Measurements from ENCODE around the gene NRXN3.

The NRXN3 gene

GRCh38 chr14:79493081-79493645 lies 1323.0 kb downstream of the NRXN3 start:
- Histone ChIP-seq H3K27ac (no peak overlapping the region), H3K4me3 (no peak overlapping the region)

GRCh38 chr14:79496701-79497100 lies 1326.5 kb downstream of the NRXN3 start:
- Histone ChIP-seq H3K4me3 (no peak overlapping the region), H3K27ac (no peak overlapping the region)

- Histone ChIP-seq H3K4me3 (no peak overlapping the region), H3K27ac (no peak overlapping the region)
Measured at GRCh38 chr14:79500489-79500888, 1330.3 kb downstream of the NRXN3 start.

- no peak overlapping the region for H3K27ac ChIP-seq
- H3K4me3 ChIP-seq = no peak overlapping the region
Measured at GRCh38 chr14:79502136-79502750, 1332.1 kb downstream of the NRXN3 start.

- no peak overlapping the region for H3K4me3 ChIP-seq
- no peak overlapping the region for H3K27ac ChIP-seq
Measured at GRCh38 chr14:79502751-79503148, 1332.6 kb downstream of the NRXN3 start.

- H3K4me3 ChIP-seq = no peak overlapping the region
- H3K27ac ChIP-seq = no peak overlapping the region
Measured at GRCh38 chr14:79510659-79511058, 1340.5 kb downstream of the NRXN3 start.

GRCh38 chr14:79511146-79511545 lies 1341.0 kb downstream of the NRXN3 start:
- H3K27ac ChIP-seq = no peak overlapping the region
- H3K4me3 ChIP-seq = no peak overlapping the region

GRCh38 chr14:79513446-79513845 lies 1343.3 kb downstream of the NRXN3 start:
- Histone ChIP-seq H3K4me3 (no peak overlapping the region), H3K27ac (no peak overlapping the region)

- H3K4me3 ChIP-seq = no peak overlapping the region
- H3K27ac ChIP-seq = no peak overlapping the region
Measured at GRCh38 chr14:79514700-79515099, 1344.5 kb downstream of the NRXN3 start.

- H3K27ac ChIP-seq = no peak overlapping the region
- no peak overlapping the region for H3K4me3 ChIP-seq
Measured at GRCh38 chr14:79515158-79515557, 1345.0 kb downstream of the NRXN3 start.

- Histone ChIP-seq H3K27ac (no peak overlapping the region), H3K4me3 (no peak overlapping the region)
Measured at GRCh38 chr14:79516009-79516408, 1345.8 kb downstream of the NRXN3 start.

GRCh38 chr14:79525416-79525815 lies 1355.2 kb downstream of the NRXN3 start:
- H3K4me3 ChIP-seq = no peak overlapping the region
- no peak overlapping the region for H3K27ac ChIP-seq

GRCh38 chr14:79528828-79529416 lies 1358.7 kb downstream of the NRXN3 start:
- Histone ChIP-seq H3K4me3 (no peak overlapping the region), H3K27ac (no peak overlapping the region)

GRCh38 chr14:79530555-79530954 lies 1360.4 kb downstream of the NRXN3 start:
- Histone ChIP-seq H3K27ac (no peak overlapping the region), H3K4me3 (no peak overlapping the region)

GRCh38 chr14:79534703-79535353 lies 1364.7 kb downstream of the NRXN3 start:
- no peak overlapping the region for H3K27ac ChIP-seq
- H3K4me3 ChIP-seq = no peak overlapping the region

GRCh38 chr14:79540394-79540793 lies 1370.2 kb downstream of the NRXN3 start:
- Histone ChIP-seq H3K27ac (no peak overlapping the region), H3K4me3 (no peak overlapping the region)

- H3K4me3 ChIP-seq = no peak overlapping the region
- H3K27ac ChIP-seq = no peak overlapping the region
Measured at GRCh38 chr14:79542121-79542520, 1371.9 kb downstream of the NRXN3 start.

GRCh38 chr14:79543348-79543747 lies 1373.2 kb downstream of the NRXN3 start:
- no peak overlapping the region for H3K27ac ChIP-seq

GRCh38 chr14:79543967-79544697 lies 1374.0 kb downstream of the NRXN3 start:
- H3K27ac ChIP-seq = no peak overlapping the region
- no peak overlapping the region for H3K4me3 ChIP-seq

More at GRCh38 chr14:79543348-79543747, 1373.2 kb downstream of the NRXN3 start:
- no peak overlapping the region for H3K4me3 ChIP-seq

- Histone ChIP-seq H3K27ac (no peak overlapping the region), H3K4me3 (no peak overlapping the region)
Measured at GRCh38 chr14:79544698-79545070, 1374.5 kb downstream of the NRXN3 start.
